Vagina (tissue), 2 donors: ENCODE results near the gene ATP5PO. TPM values are rescaled to one million over a fixed set of nuclear protein-coding genes. Genes with fewer than 3 reads are reported as not detected.

ENCODE experiments used
- DNase-seq, 2 donors: peaks; one replicate each; pipeline ENCODE4 v3.0.0-alpha.2; 2017; ENCODE audit errors: extremely low spot score in 2 of 2
- H3K27ac ChIP-seq: fragments of 200-600 bp; sonication (generic); one replicate; pipeline ENCODE4 v1.5.1; 2019
- H3K27me3 ChIP-seq: fragments of 200-600 bp; sonication (generic); one replicate; pipeline ENCODE4 v1.5.1; 2019
- H3K36me3 ChIP-seq, 2 donors: fragments of 200-600 bp; sonication (generic); one replicate each; pipeline ENCODE4 v1.5.1; 2017 to 2019
- H3K4me1 ChIP-seq: fragments of 200-600 bp; sonication (generic); one replicate; pipeline ENCODE4 v1.5.1; 2019
- H3K4me3 ChIP-seq, 2 donors: fragments of 200-600 bp; sonication (generic); 1 replicate in 1 of 2; 2 replicates in 1 of 2; pipeline ENCODE4 v1.5.1; 2016 to 2019
- H3K9me3 ChIP-seq: fragments of 200-600 bp; sonication (generic); one replicate; pipeline ENCODE4 v1.5.1; 2019
- CTCF ChIP-seq, 3 experiments: fragments of 450-650 bp in 2 of 3; fragments of 200-600 bp in 1 of 3; sonication (generic) in 1 of 3; IDR thresholded peaks; one replicate each; pipeline ENCODE4 v1.5.1; 2017 to 2019; ENCODE audit warnings: antibody characterized with exemption in 3 of 3, mild to moderate bottlenecking in 2 of 3, moderate library complexity in 2 of 3
- POLR2A ChIP-seq, 2 donors: fragments of 450-650 bp; IDR thresholded peaks; one replicate each; pipeline ENCODE4 v1.6.1; 2017; ENCODE audit warnings: antibody characterized with exemption in 2 of 2, mild to moderate bottlenecking in 2 of 2, moderate library complexity in 2 of 2
- POLR2AphosphoS5 ChIP-seq, 2 donors: sonication (generic); formaldehyde crosslinking; IDR thresholded peaks; one replicate each; pipeline ENCODE4 v1.9.0; 2017; ENCODE audit warnings: antibody characterized with exemption in 2 of 2, mild to moderate bottlenecking in 2 of 2, low read depth in 1 of 2; ENCODE audit not compliant: insufficient read depth in 1 of 2
- intact Hi-C: fragments of 100-400 bp; cut with DNase I; formaldehyde crosslinking; loops from one replicate; pipeline ENCODE4 v1.15.1; 2023
- total RNA-seq: library from RNA; depleted of rRNA; stranded (reverse); fragments of >200 nt; gene quantifications from one replicate; pipeline ENCODE4 v1.2.3, GENCODE V29; 2016

The ATP5PO gene
- total RNA-seq, 1 donor from 2014 or later: 133 TPM

GRCh38 chr21:33942426-33942825 lies 26.8 kb upstream of the ATP5PO start:
- no peak for DNase-seq
- Histone ChIP-seq H3K36me3 (no peaks in the 10 kb centered on the region), H3K27me3 (no peaks in the 10 kb centered on the region), H3K27ac (no peak overlapping the region), H3K4me3 (no peak overlapping the region), H3K9me3 (no peaks in the 10 kb centered on the region), H3K4me1 (peaks cover 9% of the 10 kb centered on the region)
- TF ChIP-seq CTCF (IDR thresholded peaks at IDR 0.05) (no peak), POLR2A (IDR thresholded peaks at IDR 0.05) (no peak), POLR2AphosphoS5 (IDR thresholded peaks at IDR 0.05; ENCODE audit: insufficient read depth in 1 of 2, low read depth in 1 of 2) (no peak)
- intact Hi-C loops: loop anchor here (10.0 kb wide), 1 partner anchor 132 kb away; the partner anchor contains the start of genes MRPS6 and SLC5A3

GRCh38 chr21:33940881-33941245 lies 25.3 kb upstream of the ATP5PO start:
- Histone ChIP-seq H3K36me3 (no peaks in the 10 kb centered on the region), H3K4me1 (no peaks in the 10 kb centered on the region), H3K9me3 (no peaks in the 10 kb centered on the region), H3K4me3 (no peak overlapping the region), H3K27me3 (no peaks in the 10 kb centered on the region), H3K27ac (peak overlapping the region; percentile 26)
- TF ChIP-seq POLR2A (IDR thresholded peaks at IDR 0.05): no peak
- TF ChIP-seq CTCF (IDR thresholded peaks at IDR 0.05): no peak
- TF ChIP-seq POLR2AphosphoS5 (IDR thresholded peaks at IDR 0.05; ENCODE audit: insufficient read depth in 1 of 2, low read depth in 1 of 2): no peak
- intact Hi-C loops: loop anchor here (10.0 kb wide), 1 partner anchor 134 kb away; the partner anchor contains the start of genes MRPS6 and SLC5A3
- DNase-seq: peak in 1 of 2 donors; percentile 85

GRCh38 chr21:33940164-33940880 lies 24.7 kb upstream of the ATP5PO start:
- Histone ChIP-seq H3K27ac (no peak overlapping the region), H3K4me3 (no peak overlapping the region), H3K27me3 (no peaks in the 10 kb centered on the region), H3K36me3 (no peaks in the 10 kb centered on the region), H3K9me3 (no peaks in the 10 kb centered on the region), H3K4me1 (no peaks in the 10 kb centered on the region)
- DNase-seq: peak in 1 of 2 donors; percentile 14
- intact Hi-C loops: loop anchor here (10.0 kb wide), 1 partner anchor 134 kb away; the partner anchor contains the start of genes MRPS6 and SLC5A3
- TF ChIP-seq CTCF (IDR thresholded peaks at IDR 0.05) (no peak), POLR2AphosphoS5 (IDR thresholded peaks at IDR 0.05; ENCODE audit: insufficient read depth in 1 of 2, low read depth in 1 of 2) (no peak), POLR2A (IDR thresholded peaks at IDR 0.05) (no peak)

GRCh38 chr21:33939226-33939625 lies 23.6 kb upstream of the ATP5PO start:
- H3K9me3 ChIP-seq: no peaks in the 10 kb centered on the region
- no peak overlapping the region for H3K4me3 ChIP-seq
- H3K36me3 ChIP-seq: no peaks in the 10 kb centered on the region
- no peak for DNase-seq
- intact Hi-C loops: loop anchor here (10.0 kb wide), 1 partner anchor 266 kb away; no protein-coding TSS in a partner anchor
- H3K4me1 ChIP-seq: no peaks in the 10 kb centered on the region
- TF ChIP-seq CTCF (IDR thresholded peaks at IDR 0.05): no peak
- no peak for TF ChIP-seq POLR2A (IDR thresholded peaks at IDR 0.05)
- TF ChIP-seq POLR2AphosphoS5 (IDR thresholded peaks at IDR 0.05; ENCODE audit: insufficient read depth in 1 of 2, low read depth in 1 of 2): no peak
- H3K27ac ChIP-seq: no peak overlapping the region
- H3K27me3 ChIP-seq: no peaks in the 10 kb centered on the region

- Histone ChIP-seq H3K27ac (no peak overlapping the region), H3K4me1 (peaks cover 4% of the 10 kb centered on the region), H3K36me3 (no peaks in the 10 kb centered on the region), H3K27me3 (no peaks in the 10 kb centered on the region), H3K4me3 (no peak overlapping the region), H3K9me3 (no peaks in the 10 kb centered on the region)
- no peak for DNase-seq
- TF ChIP-seq CTCF (IDR thresholded peaks at IDR 0.05) (no peak), POLR2A (IDR thresholded peaks at IDR 0.05) (no peak), POLR2AphosphoS5 (IDR thresholded peaks at IDR 0.05; ENCODE audit: insufficient read depth in 1 of 2, low read depth in 1 of 2) (no peak)
- intact Hi-C loops: loop anchor here (10.0 kb wide), 1 partner anchor 266 kb away; no protein-coding TSS in a partner anchor
Observed at GRCh38 chr21:33938381-33938780, 22.8 kb upstream of the ATP5PO start.
